Measurements from ENCODE around the gene STK24. TPM values are rescaled to one million over a fixed set of nuclear protein-coding genes. Genes with fewer than 3 reads are reported as not detected.
"Not testable (repeated sequence)": the region's sequence is repeated elsewhere in the genome, so short reads cannot be mapped to it uniquely, and the experiment has no call there.

Gene STK24
- total RNA-seq: 55.7 and 56.6 TPM in 2 replicates

DNA sequence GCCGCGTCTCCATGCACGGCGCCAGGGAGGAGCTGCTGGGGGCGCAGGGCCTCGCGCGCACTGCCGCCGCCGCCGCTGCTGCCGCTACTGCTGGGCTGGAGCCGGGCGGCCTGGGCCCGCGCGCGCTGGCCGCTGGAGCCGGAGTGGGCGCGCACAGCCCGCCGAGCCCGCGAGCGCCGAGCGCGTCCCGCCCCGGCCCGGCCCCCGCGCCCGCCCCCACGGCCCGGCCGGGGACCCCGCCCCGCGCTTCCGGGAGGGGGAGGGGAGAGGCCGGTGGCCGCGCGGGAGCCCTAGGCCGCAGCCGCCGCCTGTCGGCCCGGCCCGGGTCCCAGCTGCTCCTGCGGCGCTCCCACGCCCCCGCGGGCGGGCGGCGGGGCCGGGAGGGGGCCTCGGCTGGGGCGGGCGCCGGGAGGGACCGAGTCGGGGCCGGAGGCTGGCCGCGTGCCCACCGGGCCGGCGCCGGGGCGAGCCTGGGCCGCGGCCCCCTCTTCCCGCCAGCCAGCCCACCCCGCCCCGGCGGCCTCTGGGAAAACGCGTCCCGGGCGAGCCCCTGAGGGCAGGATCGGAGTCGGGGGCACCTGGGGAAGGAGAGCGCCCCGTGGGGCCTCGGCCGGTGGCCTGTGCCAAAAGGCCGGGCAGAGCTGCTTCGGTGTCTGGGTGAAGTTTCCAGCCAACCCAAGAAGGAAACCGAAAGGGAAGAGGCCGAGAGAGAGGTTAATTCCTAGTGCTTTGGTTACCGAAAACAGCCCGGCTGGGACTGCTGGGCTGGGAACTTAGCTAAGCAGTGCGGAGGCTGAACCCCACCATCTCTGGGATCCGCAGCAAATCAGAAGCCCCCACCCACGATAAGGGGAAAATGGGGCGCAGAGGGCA lies at the start of gene STK24:
TSS of gene STK24 (minus strand) at position 145 of the 873 bp plus-strand sequence. CDS start 321 bp downstream, outside the sequence.
- DNase-seq (ENCODE audit: low read depth): peak; percentile 90
- TF ChIP-seq, protein P1, sequence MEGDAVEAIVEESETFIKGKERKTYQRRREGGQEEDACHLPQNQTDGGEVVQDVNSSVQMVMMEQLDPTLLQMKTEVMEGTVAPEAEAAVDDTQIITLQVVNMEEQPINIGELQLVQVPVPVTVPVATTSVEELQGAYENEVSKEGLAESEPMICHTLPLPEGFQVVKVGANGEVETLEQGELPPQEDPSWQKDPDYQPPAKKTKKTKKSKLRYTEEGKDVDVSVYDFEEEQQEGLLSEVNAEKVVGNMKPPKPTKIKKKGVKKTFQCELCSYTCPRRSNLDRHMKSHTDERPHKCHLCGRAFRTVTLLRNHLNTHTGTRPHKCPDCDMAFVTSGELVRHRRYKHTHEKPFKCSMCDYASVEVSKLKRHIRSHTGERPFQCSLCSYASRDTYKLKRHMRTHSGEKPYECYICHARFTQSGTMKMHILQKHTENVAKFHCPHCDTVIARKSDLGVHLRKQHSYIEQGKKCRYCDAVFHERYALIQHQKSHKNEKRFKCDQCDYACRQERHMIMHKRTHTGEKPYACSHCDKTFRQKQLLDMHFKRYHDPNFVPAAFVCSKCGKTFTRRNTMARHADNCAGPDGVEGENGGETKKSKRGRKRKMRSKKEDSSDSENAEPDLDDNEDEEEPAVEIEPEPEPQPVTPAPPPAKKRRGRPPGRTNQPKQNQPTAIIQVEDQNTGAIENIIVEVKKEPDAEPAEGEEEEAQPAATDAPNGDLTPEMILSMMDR (IDR thresholded peaks at IDR 0.05; ENCODE audit: insufficient read depth, low read depth, low read length): no peak
- peak within 1 kb of the TSS; percentile 76 for H3K4me3 ChIP-seq (ENCODE audit: low read depth, low read length)

DNA sequence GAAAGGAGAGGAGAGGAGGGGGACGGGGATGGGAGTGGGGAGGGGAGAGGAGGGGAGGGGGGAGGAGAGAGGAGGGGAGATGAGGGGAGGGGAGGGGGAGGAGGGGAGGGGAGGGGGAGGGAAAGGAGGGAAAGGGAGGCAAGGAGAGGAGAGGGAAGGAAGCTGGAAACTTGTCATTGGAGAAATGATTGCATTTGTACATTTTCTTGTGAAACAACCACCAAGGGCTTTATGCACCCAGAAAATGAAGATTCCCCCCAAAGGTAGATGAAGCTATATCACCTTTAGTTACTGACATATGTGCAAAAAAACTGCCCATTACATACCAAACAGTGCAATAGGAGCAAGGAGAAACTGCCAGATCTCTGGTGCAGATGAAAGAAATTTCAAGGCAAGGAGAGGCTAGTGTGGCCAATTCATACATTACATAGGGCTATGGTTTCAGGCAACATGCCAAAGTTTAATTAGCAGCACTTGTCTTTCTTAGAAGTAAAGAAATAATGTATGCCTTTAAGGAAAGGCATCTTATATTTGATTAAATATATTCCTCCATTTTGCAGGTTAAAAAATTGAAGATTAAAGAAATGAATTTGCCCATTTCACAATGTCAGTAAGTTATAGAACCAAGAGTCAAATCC lies 49.5 kb upstream of the STK24 start:
- TF ChIP-seq, protein P1 (IDR thresholded peaks at IDR 0.05; ENCODE audit: insufficient read depth, low read depth, low read length): no peak
- H3K4me3 ChIP-seq (ENCODE audit: low read depth, low read length): no peak overlapping the region
- no peak for DNase-seq (ENCODE audit: low read depth)

DNA sequence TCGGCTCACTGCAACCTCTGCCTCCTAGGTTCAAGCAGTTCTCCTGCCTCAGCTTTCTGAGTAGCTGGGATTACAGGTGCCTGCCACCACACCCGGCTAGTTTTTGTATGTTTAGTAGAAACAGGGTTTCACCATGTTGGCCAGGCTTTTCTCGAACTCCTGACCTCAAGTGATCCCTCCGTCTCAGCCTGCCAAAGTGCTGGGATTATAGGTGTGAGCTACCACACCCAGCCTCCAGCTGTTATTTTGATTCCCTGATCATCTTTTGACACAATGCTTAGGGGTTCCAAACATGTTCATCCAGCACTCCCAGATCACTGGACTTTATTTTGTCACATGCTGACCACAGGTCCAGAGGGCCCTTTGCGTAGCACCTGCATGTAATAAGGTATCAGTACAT lies 47.7 kb upstream of the STK24 start:
- not testable (repeated sequence) for H3K4me3 ChIP-seq (ENCODE audit: low read depth, low read length); DNase-seq (ENCODE audit: low read depth)

DNA sequence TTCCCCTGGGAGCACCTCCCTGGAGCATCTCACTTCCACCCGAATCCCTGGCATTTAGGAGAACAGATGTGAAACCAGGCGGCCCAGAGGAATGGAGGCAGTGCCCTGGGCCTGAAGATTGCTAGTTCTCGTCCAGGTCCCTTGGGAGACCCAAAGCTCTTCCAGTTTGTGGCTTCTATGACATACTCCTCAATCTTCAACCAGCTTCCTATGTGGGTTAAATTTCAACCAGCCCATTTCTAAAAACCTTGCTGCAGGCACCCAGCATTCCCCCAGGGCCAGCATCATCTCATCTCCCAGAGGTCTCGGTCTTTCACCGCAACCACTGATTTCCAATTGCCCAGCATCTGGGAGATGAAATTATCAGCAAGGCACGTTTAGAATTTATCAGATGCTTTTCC lies 46.0 kb upstream of the STK24 start:
- DNase-seq (ENCODE audit: low read depth): no peak
- H3K4me3 ChIP-seq (ENCODE audit: low read depth, low read length): no peak overlapping the region
- TF ChIP-seq, protein P1 (IDR thresholded peaks at IDR 0.05; ENCODE audit: insufficient read depth, low read depth, low read length): no peak

DNA sequence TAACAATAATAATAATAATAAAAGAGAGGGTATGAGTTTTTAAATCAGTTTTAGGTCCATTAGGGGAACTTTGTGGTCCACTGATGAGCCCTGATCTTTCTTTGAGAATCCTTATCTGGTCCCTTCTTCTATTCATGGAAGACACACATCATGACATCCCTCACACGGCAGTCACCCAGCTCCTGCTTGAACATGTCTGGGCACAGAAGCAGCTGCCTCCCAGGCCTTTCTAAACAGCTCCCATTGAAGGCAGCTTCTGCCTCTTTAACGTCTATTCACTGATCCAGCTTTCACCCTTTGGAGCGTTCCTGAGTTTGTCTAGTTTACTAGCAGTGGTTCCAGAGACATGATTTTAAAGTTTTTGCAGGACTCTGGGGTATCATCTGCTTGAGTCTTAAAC lies 42.6 kb upstream of the STK24 start:
- H3K4me3 ChIP-seq (ENCODE audit: low read depth, low read length): no peak overlapping the region
- TF ChIP-seq, protein P1 (IDR thresholded peaks at IDR 0.05; ENCODE audit: insufficient read depth, low read depth, low read length): no peak
- no peak for DNase-seq (ENCODE audit: low read depth)

DNA sequence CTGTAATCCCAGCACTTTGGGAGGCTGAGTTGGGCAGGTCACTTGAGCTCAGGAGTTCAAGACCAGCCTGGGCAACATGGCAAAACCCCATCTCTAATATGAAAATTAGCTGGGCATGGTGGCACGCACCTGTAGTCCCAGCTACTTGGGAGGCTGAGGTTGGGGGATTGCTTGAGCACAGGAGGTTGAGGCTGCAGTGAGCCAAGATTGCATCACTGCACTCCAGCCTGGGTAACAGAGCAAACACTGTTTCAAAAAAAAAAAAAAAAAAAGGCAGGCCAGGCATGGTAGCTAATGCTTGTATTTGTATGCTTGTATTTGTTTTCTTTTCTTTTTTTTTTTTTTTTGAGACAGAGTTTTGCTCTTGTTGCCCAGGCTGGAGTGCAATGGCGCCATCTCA lies 38.7 kb upstream of the STK24 start:
- not testable (repeated sequence) for DNase-seq (ENCODE audit: low read depth)

DNA sequence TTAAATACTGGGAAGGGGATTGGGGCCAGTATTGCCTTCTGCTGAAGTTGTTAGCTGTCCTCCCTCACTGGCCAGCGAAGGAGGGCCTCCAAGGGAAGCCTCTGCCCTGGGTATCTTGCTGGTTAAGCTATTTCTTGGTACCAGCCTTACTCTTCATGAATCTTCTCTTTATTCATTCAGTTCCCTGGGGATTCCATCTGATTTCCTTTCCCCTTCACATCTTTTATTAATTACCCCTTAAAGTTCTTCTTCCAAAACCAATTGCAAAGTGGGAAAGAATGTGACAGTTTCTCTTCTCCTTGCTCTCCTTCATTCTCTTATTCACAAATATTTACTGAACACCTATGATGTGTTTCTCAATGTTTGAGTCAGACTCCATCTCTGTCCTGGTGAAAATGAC lies 36.7 kb upstream of the STK24 start:
- no peak overlapping the region for H3K4me3 ChIP-seq (ENCODE audit: low read depth, low read length)
- TF ChIP-seq, protein P1 (IDR thresholded peaks at IDR 0.05; ENCODE audit: insufficient read depth, low read depth, low read length): no peak
- no peak for DNase-seq (ENCODE audit: low read depth)

More for the DNA sequence above, 38.7 kb upstream of the STK24 start:
- not testable (repeated sequence) for H3K4me3 ChIP-seq (ENCODE audit: low read depth, low read length)

Measured in fibroblast of villous mesenchyme (primary cell).